ENCODE data around the gene ELK3. TPM values are rescaled to one million over a fixed set of nuclear protein-coding genes. Genes with fewer than 3 reads are reported as not detected.

ELK3 gene
- total RNA-seq (10 to 100 TPM in 1 of 6 donors, 1 to 10 TPM in 5; 4.0 to 12.9 (median 7.2) TPM), polyA plus RNA-seq (1 to 10 TPM; 2.9 to 4.4 TPM)

- 3 to 4% methylated on average over 57 to 75 of the region's 75 CpGs for WGBS, 2 donors
- intact Hi-C loops (cut with DNase I) = no loop called here
- no peak for FAIRE-seq
These were observed at the start of gene ELK3 for GRCh38 chr12:96193725-96194575. TSS of gene ELK3 (plus strand) at chr12:96194375.

GRCh38 chr12:96146747-96147146, 47.4 kb upstream of the ELK3 start:
- WGBS, 2 donors = 63 to 80% methylated on average over 2 of the region's 2 CpGs
- H3K4me1 ChIP-seq = no peaks in the 10 kb centered on the region
- ATAC-seq (no peak), FAIRE-seq (no peak), DNase-seq (no peak)
- H3K36me3 ChIP-seq = no peaks in the 10 kb centered on the region
- H3K27me3 ChIP-seq = no peaks in the 10 kb centered on the region
- no peak for TF ChIP-seq CTCF (IDR thresholded peaks at IDR 0.05)
- H3K4me3 ChIP-seq = no peak overlapping the region
- H3K9me3 ChIP-seq = no peaks in the 10 kb centered on the region
- intact Hi-C loops (cut with DNase I) = no loop called here
- H3K27ac ChIP-seq = no peak overlapping the region

More at GRCh38 chr12:96193725-96194575, at the start of gene ELK3:
- Histone ChIP-seq H3K9me3 (no peaks in the 10 kb centered on the region), H3K4me1 (peaks cover 0 to 18% (median 0%) of the 10 kb centered on the region in 3 donors), H3K27me3 (no peaks in the 10 kb centered on the region), H3K36me3 (no peaks in the 10 kb centered on the region), H3K4me3 (peak within 1 kb of the TSS; percentile 48 to 79 (median 63)), H3K27ac (peak within 1 kb of the TSS in 2 of 4 donors; percentile 55 to 60)
- TF ChIP-seq CTCF (IDR thresholded peaks at IDR 0.05) = no peak
- ATAC-seq (peak; percentile 74 to 86 (median 76)), DNase-seq (peak; percentile 57 to 84 (median 62))

GRCh38 chr12:96150442-96150841, 43.7 kb upstream of the ELK3 start:
- Histone ChIP-seq H3K4me3 (no peak overlapping the region), H3K4me1 (no peaks in the 10 kb centered on the region), H3K9me3 (no peaks in the 10 kb centered on the region), H3K27ac (no peak overlapping the region), H3K36me3 (no peaks in the 10 kb centered on the region), H3K27me3 (no peaks in the 10 kb centered on the region)
- whole genome bisulfite sequencing, 2 donors = 54 to 63% methylated on average over 5 of the region's 5 CpGs
- intact Hi-C loops (cut with DNase I) = no loop called here
- FAIRE-seq (no peak), ATAC-seq (no peak), DNase-seq (no peak)
- no peak for TF ChIP-seq CTCF (IDR thresholded peaks at IDR 0.05)

GRCh38 chr12:96152164-96152563, 42.0 kb upstream of the ELK3 start:
- no peaks in the 10 kb centered on the region for H3K27me3 ChIP-seq
- WGBS, 2 donors = 79 to 88% methylated on average over 11 of the region's 11 CpGs
- H3K27ac ChIP-seq = no peak overlapping the region
- H3K9me3 ChIP-seq = no peaks in the 10 kb centered on the region
- FAIRE-seq (no peak), DNase-seq (no peak), ATAC-seq (no peak)
- no peaks in the 10 kb centered on the region for H3K36me3 ChIP-seq
- H3K4me1 ChIP-seq = no peaks in the 10 kb centered on the region
- no peak for TF ChIP-seq CTCF (IDR thresholded peaks at IDR 0.05)
- no peak overlapping the region for H3K4me3 ChIP-seq
- intact Hi-C loops (cut with DNase I) = no loop called here

Data from pancreas (tissue), 10 donors.